SK-N-MC (cell line): ENCODE measurements around the gene FAM120A.

Experiments
- DNase-seq: peaks from one replicate; pipeline ENCODE4 v3.0.0-alpha.2; 2011; ENCODE audit warnings: low read depth, low spot score
- H3K27ac ChIP-seq: fragments of 200-600 bp; sonication (generic); 2 replicates; pipeline ENCODE4 v1.5.1; 2016; ENCODE audit warnings: mixed run types
- H3K36me3 ChIP-seq: fragments of 200-600 bp; sonication (generic); 2 replicates; pipeline ENCODE4 v1.6.1; 2017; ENCODE audit warnings: antibody characterized with exemption, low read length, mixed read lengths; ENCODE audit not compliant: insufficient read depth
- H3K4me3 ChIP-seq: fragments of 200-600 bp; sonication (generic); 2 replicates; pipeline ENCODE4 v1.5.1; 2016
- H3K9ac ChIP-seq: fragments of 200-600 bp; sonication (generic); 2 replicates; pipeline ENCODE4 v1.8.0; 2017; ENCODE audit warnings: mixed run types, mixed read lengths; ENCODE audit not compliant: insufficient read length
- H3K9me3 ChIP-seq: fragments of 200-600 bp; sonication (generic); 2 replicates; pipeline ENCODE4 v1.6.1; 2017; ENCODE audit warnings: low read depth, mild to moderate bottlenecking, antibody characterized with exemption, low read length, moderate library complexity, mixed read lengths
- EZH2 ChIP-seq: fragments of 200-600 bp; sonication (generic); IDR thresholded peaks from one replicate; pipeline ENCODE4 v1.6.1; 2017; ENCODE audit warnings: antibody characterized with exemption
- FOXP2 ChIP-seq: optimal IDR thresholded peaks from 2 replicates; pipeline ENCODE3; 2011; ENCODE audit warnings: mild to moderate bottlenecking, moderate library complexity; ENCODE audit not compliant: insufficient read depth; ENCODE audit errors: extremely low read length, control extremely low read depth
- POLR2AphosphoS5 ChIP-seq: IDR thresholded peaks from 2 replicates; pipeline ENCODE4 v1.6.1; 2012; ENCODE audit warnings: mild to moderate bottlenecking, low read depth, low read length, borderline replicate concordance

FAM120A gene

GRCh38 chr9:93582550-93582949 lies 131.1 kb downstream of the FAM120A start:
- H3K9me3 ChIP-seq = no peaks in the 10 kb centered on the region; the same call in 1 of the 2 replicates
- no peak overlapping the region for H3K27ac ChIP-seq
- H3K36me3 ChIP-seq = no peaks in the 10 kb centered on the region
- no peak overlapping the region for H3K4me3 ChIP-seq
- H3K9ac ChIP-seq = no peak overlapping the region
- TF ChIP-seq FOXP2 = no peak
- no peak for TF ChIP-seq POLR2AphosphoS5
- no peak for TF ChIP-seq EZH2
- DNase-seq = no peak

GRCh38 chr9:93585259-93585658 lies 133.8 kb downstream of the FAM120A start:
- Histone ChIP-seq H3K9ac (no peak overlapping the region), H3K36me3 (no peaks in the 10 kb centered on the region), H3K9me3 (no peaks in the 10 kb centered on the region; the same call in 1 of the 2 replicates), H3K4me3 (no peak overlapping the region), H3K27ac (no peak overlapping the region)
- DNase-seq = no peak
- TF ChIP-seq EZH2 (no peak), POLR2AphosphoS5 (no peak), FOXP2 (no peak)

GRCh38 chr9:93585695-93586094 lies 134.2 kb downstream of the FAM120A start:
- Histone ChIP-seq H3K36me3 (no peaks in the 10 kb centered on the region), H3K9ac (no peak overlapping the region), H3K4me3 (no peak overlapping the region), H3K9me3 (no peaks in the 10 kb centered on the region; the same call in 1 of the 2 replicates), H3K27ac (no peak overlapping the region)
- no peak for DNase-seq
- TF ChIP-seq POLR2AphosphoS5 (no peak), EZH2 (no peak), FOXP2 (no peak)

- DNase-seq = no peak
- H3K27ac ChIP-seq = no peak overlapping the region
- H3K36me3 ChIP-seq = no peaks in the 10 kb centered on the region
- H3K9me3 ChIP-seq = no peaks in the 10 kb centered on the region; the same call in 1 of the 2 replicates
- no peak for TF ChIP-seq FOXP2
- TF ChIP-seq EZH2 = no peak
- no peak for TF ChIP-seq POLR2AphosphoS5
- H3K4me3 ChIP-seq = no peak overlapping the region
- no peak overlapping the region for H3K9ac ChIP-seq
Measured at GRCh38 chr9:93586290-93587057, 135.0 kb downstream of the FAM120A start.

- Histone ChIP-seq H3K9me3 (no peaks in the 10 kb centered on the region; the same call in 1 of the 2 replicates), H3K4me3 (no peak overlapping the region), H3K9ac (no peak overlapping the region), H3K27ac (no peak overlapping the region), H3K36me3 (no peaks in the 10 kb centered on the region)
- no peak for DNase-seq
- TF ChIP-seq EZH2 (no peak), POLR2AphosphoS5 (no peak), FOXP2 (no peak)
Measured at GRCh38 chr9:93587284-93587650, 135.8 kb downstream of the FAM120A start.

GRCh38 chr9:93587651-93588347 lies 136.3 kb downstream of the FAM120A start:
- no peak for TF ChIP-seq FOXP2
- no peak for TF ChIP-seq EZH2
- TF ChIP-seq POLR2AphosphoS5 = no peak
- no peak for DNase-seq
- no peak overlapping the region for H3K4me3 ChIP-seq
- no peaks in the 10 kb centered on the region; the same call in 1 of the 2 replicates for H3K9me3 ChIP-seq
- H3K27ac ChIP-seq = no peak overlapping the region
- no peaks in the 10 kb centered on the region for H3K36me3 ChIP-seq
- H3K9ac ChIP-seq = no peak overlapping the region

GRCh38 chr9:93588641-93589609 lies 137.4 kb downstream of the FAM120A start:
- TF ChIP-seq EZH2 = no peak
- no peak for TF ChIP-seq FOXP2
- no peak for TF ChIP-seq POLR2AphosphoS5
- no peaks in the 10 kb centered on the region; the same call in 1 of the 2 replicates for H3K9me3 ChIP-seq
- H3K9ac ChIP-seq = no peak overlapping the region
- H3K4me3 ChIP-seq = no peak overlapping the region
- no peak overlapping the region for H3K27ac ChIP-seq
- no peak for DNase-seq
- H3K36me3 ChIP-seq = no peaks in the 10 kb centered on the region

- no peak for DNase-seq
Measured at GRCh38 chr9:93589688-93590087, 138.2 kb downstream of the FAM120A start.

More at GRCh38 chr9:93589688-93590087, 138.2 kb downstream of the FAM120A start:
- Histone ChIP-seq H3K9me3 (no peaks in the 10 kb centered on the region; the same call in 1 of the 2 replicates), H3K4me3 (no peak overlapping the region), H3K27ac (no peak overlapping the region), H3K9ac (no peak overlapping the region), H3K36me3 (no peaks in the 10 kb centered on the region)
- no peak for TF ChIP-seq POLR2AphosphoS5
- no peak for TF ChIP-seq FOXP2
- TF ChIP-seq EZH2 = no peak
